Adrenal gland (tissue), 5 donors: Measurements from ENCODE around the gene LRRC30.

Experiments used
- CTCF ChIP-seq, 6 experiments: fragments of 450-650 bp in 4 of 6; fragments of 200-600 bp in 2 of 6; sonication (generic) in 1 of 6; IDR thresholded peaks; 1 replicate in 5 of 6; 2 replicates in 1 of 6; pipeline versions ENCODE4 v1.5.1 to v1.8.0; 2016 to 2021; ENCODE audit warnings: antibody characterized with exemption in 6 of 6, mild to moderate bottlenecking in 2 of 6, moderate library complexity in 1 of 6
- POLR2A ChIP-seq, 2 donors: fragments of 450-650 bp; IDR thresholded peaks; one replicate each; pipeline ENCODE4 v1.6.1; 2017; ENCODE audit warnings: antibody characterized with exemption in 2 of 2, mild to moderate bottlenecking in 2 of 2, moderate library complexity in 1 of 2
- donor health status: DM: no; HTN: no; CAD: no.

GRCh38 chr18:7224198-7224597 lies 6.7 kb upstream of the LRRC30 start:
- TF ChIP-seq CTCF (IDR thresholded peaks at IDR 0.05) (no peak), POLR2A (IDR thresholded peaks at IDR 0.05) (no peak)
